GM12878 (cell line): ENCODE data around the gene PTPN14. TPM values are rescaled to one million over a fixed set of nuclear protein-coding genes. Genes with fewer than 3 reads are reported as not detected.

ENCODE experiments used
- ATAC-seq: fragments of 200-7000 bp; cut with Tn5 transposase; 3 replicates; pipeline ENCODE4 v1.9.1; 2020; ENCODE audit warnings: mild to moderate bottlenecking, moderate library complexity
- BruUV-seq: library from RNA; stranded (reverse); fragments of 400-500 nt; replicated peaks from 2 replicates; lab custom pipeline; 2021; lab: Mats Ljungman, UMichigan
- CTCF ChIA-PET: fragments of 300-600 bp; sonication (Branson Sonifier 250); formaldehyde crosslinking; extraction: SDS; loops from one replicate; lab custom pipeline; 2021; ENCODE audit warnings: inconsistent platforms; lab: Yijun Ruan, JAX
- POLR2A ChIA-PET: fragments of 350-600 bp; formaldehyde crosslinking; extraction: SDS; loops from one replicate; lab custom pipeline; 2021; ENCODE audit warnings: inconsistent platforms; lab: Charles Lee
- RAD21 ChIA-PET: fragments of 300-600 bp; sonication (Branson Sonifier 250); formaldehyde crosslinking; loops from one replicate; lab custom pipeline; 2023; ENCODE audit warnings: antibody characterized with exemption; ENCODE audit not compliant: unreplicated experiment; lab: Charles Lee
- SMC1A ChIA-PET: fragments of 300-600 bp; sonication (Branson Sonifier 250); formaldehyde crosslinking; loops from one replicate; lab custom pipeline; 2023; ENCODE audit not compliant: unreplicated experiment, uncharacterized antibody; lab: Charles Lee
- DNase-seq: peaks from one replicate; pipeline ENCODE4 v3.0.0-alpha.2; 2011; ENCODE audit warnings: low read depth, low spot score
- FAIRE-seq: peaks from 3 replicates; lab custom pipeline; 2011; peaks lifted over from hg19 to GRCh38; lab: Jason Lieb, UNC
- H2AFZ ChIP-seq: 2 replicates; pipeline ENCODE4 v1.6.0; 2011; ENCODE audit warnings: low read depth, low read length, control low read depth; ENCODE audit not compliant: control insufficient read depth
- H3K27ac ChIP-seq: 2 replicates; pipeline ENCODE4 v1.5.1; 2011; ENCODE audit warnings: control low read depth; ENCODE audit not compliant: control insufficient read depth, insufficient read depth
- H3K27me3 ChIP-seq, 2 experiments: replicated peaks in 1 of 2; 2 replicates each; pipeline versions ENCODE4 v1.6.0 to v1.6.1; 2011; ENCODE audit warnings: low read length in 1 of 2; ENCODE audit not compliant: control insufficient read depth in 2 of 2, insufficient read depth in 2 of 2
- H3K36me3 ChIP-seq, 2 experiments: 2 replicates each; pipeline ENCODE4 v1.5.1; 2011; ENCODE audit warnings: low read length in 1 of 2; ENCODE audit not compliant: control insufficient read depth in 2 of 2, insufficient read depth in 2 of 2
- H3K4me1 ChIP-seq: 2 replicates; pipeline ENCODE4 v1.6.1; 2011; ENCODE audit warnings: mild to moderate bottlenecking, low read length, moderate library complexity, mixed read lengths; ENCODE audit not compliant: control insufficient read depth, insufficient read depth
- H3K4me2 ChIP-seq: 2 replicates; pipeline ENCODE4 v1.6.0; 2011; ENCODE audit warnings: control low read depth; ENCODE audit not compliant: control insufficient read depth, insufficient read depth
- H3K4me3 ChIP-seq: fragments of 200-600 bp; sonication (generic); 2 replicates; pipeline ENCODE4 v1.5.1; 2016
- H3K79me2 ChIP-seq: 2 replicates; pipeline ENCODE4 v1.6.0; 2011; ENCODE audit warnings: low read length; ENCODE audit not compliant: control insufficient read depth, insufficient read depth
- H3K9ac ChIP-seq: 2 replicates; pipeline ENCODE4 v1.8.0; 2011; ENCODE audit warnings: low read length, control low read depth, mixed read lengths; ENCODE audit not compliant: control insufficient read depth, insufficient read depth
- H3K9me3 ChIP-seq: replicated peaks from 3 replicates; pipeline ENCODE4 v1.5.1; 2011; ENCODE audit warnings: mild to moderate bottlenecking, low read length; ENCODE audit not compliant: control insufficient read depth, insufficient read depth
- H4K20me1 ChIP-seq: 2 replicates; pipeline ENCODE4 v1.6.0; 2011; ENCODE audit not compliant: control insufficient read depth, insufficient read depth
- CBFB ChIP-seq: IDR thresholded peaks from 2 replicates; pipeline ENCODE4 v1.6.1; 2016; ENCODE audit warnings: antibody characterized with exemption, low read depth
- CBX3 ChIP-seq: fragments of 200-600 bp; sonication (generic); IDR thresholded peaks from 2 replicates; pipeline ENCODE4 v1.6.1; 2016; ENCODE audit warnings: low read depth, borderline replicate concordance
- CHD1 ChIP-seq: IDR thresholded peaks from 2 replicates; pipeline ENCODE4 v1.6.1; 2012; ENCODE audit warnings: low read depth, low read length, improper control_type of control experiment
- ETV6 ChIP-seq, 2 experiments: fragments of 450-650 bp in 1 of 2; IDR thresholded peaks in 1 of 2; conservative IDR thresholded peaks in 1 of 2; 2 replicates each; pipeline ENCODE4 v1.6.1; 2014; ENCODE audit warnings: antibody characterized with exemption in 1 of 2, borderline replicate concordance in 1 of 2, low read depth in 1 of 2, mild to moderate bottlenecking in 1 of 2, moderate library complexity in 1 of 2
- MYC ChIP-seq: IDR thresholded peaks from 2 replicates; pipeline ENCODE4 v1.6.1; 2011; ENCODE audit warnings: mild to moderate bottlenecking, low read length, moderate library complexity, inconsistent platforms; ENCODE audit not compliant: insufficient read depth, insufficient replicate concordance, insufficient read length, severe bottlenecking
- NRF1 ChIP-seq: conservative IDR thresholded peaks from 2 replicates; pipeline ENCODE4 v1.6.1; 2011; ENCODE audit warnings: mild to moderate bottlenecking, low read depth, low read length, improper control_type of control experiment
- ZSCAN29 ChIP-seq: fragments of 450-650 bp; IDR thresholded peaks from 2 replicates; pipeline ENCODE4 v1.6.1; 2017; ENCODE audit warnings: mild to moderate bottlenecking, moderate library complexity
- ZZZ3 ChIP-seq: IDR thresholded peaks from 2 replicates; pipeline ENCODE4 v1.6.1; 2011; ENCODE audit warnings: low read depth; ENCODE audit not compliant: control insufficient read depth, insufficient read length
- WGBS: methylation state at CpG from one replicate; pipeline ENCODE4 v1.1.6; 2016; ENCODE audit warnings: low lambda C conversion rate; ENCODE audit not compliant: insufficient replicate concordance, insufficient coverage; ENCODE audit errors: missing lambda C conversion rate; 5-methylcytosine and 5-hydroxymethylcytosine counted together
- in situ Hi-C: fragments of 300-500 bp; cut with MboI; formaldehyde crosslinking; loops from 9 replicates; pipeline ENCODE4 v1.14.3; 2018; ENCODE audit warnings: mixed read lengths
- intact Hi-C: fragments of 100-400 bp; cut with micrococcal nuclease; formaldehyde crosslinking; loops from one replicate; pipeline ENCODE4 v1.14.2; 2022; ENCODE audit not compliant: unreplicated experiment
- polyA plus RNA-seq, 11 experiments: library from polyadenylated mRNA; depleted of rRNA in 4 of 11; unstranded in 6 of 11; stranded (reverse) in 5 of 11; fragments of >200 nt; fragmentation: Nextera tagmentation in 4 of 11; fragmentation: Illumina TruSeq in 1 of 11; extraction: Ambion mirVana in 4 of 11; extraction: Trizol in 1 of 11; gene quantifications; 1 replicate in 1 of 11; 2 replicates in 10 of 11; pipeline versions ENCODE4 v1.2.1 to v1.2.3, GENCODE V29; 2011 to 2016; ENCODE audit warnings: inconsistent platforms in 2 of 11, missing spikeins in 2 of 11, low read depth in 1 of 11
- total RNA-seq, 4 experiments: library from RNA; depleted of rRNA in 3 of 4; stranded (reverse); fragments of >200 nt in 3 of 4; fragmentation: Illumina TruSeq in 1 of 4; extraction: Trizol in 1 of 4; gene quantifications; 2 replicates each; pipeline versions ENCODE4 v1.2.1 to v1.2.3, GENCODE V29; 2013 to 2021
- TF ChIP-seq, protein P1 (sequence below): IDR thresholded peaks from 2 replicates; pipeline ENCODE4 v1.6.1; 2011; ENCODE audit warnings: mild to moderate bottlenecking, low read depth, low read length, moderate library complexity; ENCODE audit not compliant: insufficient replicate concordance

PTPN14 gene
- total and polyA plus RNA-seq, 10 of the 15 experiments (the other 5 are each of a cell fraction or from before 2014, with no cell fraction given): 0.05 to 5.1 (median 0.44) TPM

DNA sequence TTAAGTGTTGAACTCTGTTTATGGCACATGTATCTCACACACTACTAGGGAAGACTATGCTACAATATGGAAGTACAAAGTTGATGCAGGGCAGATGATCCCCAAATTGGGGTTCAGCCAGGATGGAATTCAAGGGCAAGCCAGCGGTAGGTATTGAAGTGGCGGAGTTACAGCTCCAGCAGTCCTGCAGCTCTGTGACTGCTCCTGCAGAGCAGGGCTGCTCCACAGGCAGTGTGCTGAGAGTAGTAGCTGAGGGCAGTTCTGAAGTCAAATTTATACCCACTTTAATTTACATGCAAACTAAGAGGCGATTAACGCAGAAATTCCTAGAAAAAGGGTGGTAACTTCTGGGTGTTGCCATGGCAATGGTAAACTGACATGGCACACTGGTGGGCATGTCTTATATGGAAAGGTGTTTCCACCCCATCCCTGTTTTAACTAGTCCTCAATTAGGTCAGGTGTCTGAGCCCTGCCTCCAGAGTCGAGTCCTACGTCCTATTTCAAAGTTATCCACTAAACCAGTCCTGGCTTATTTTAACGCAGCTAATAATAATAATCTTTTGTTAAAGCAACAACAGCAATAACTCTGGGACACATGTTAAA, 31.0 kb upstream of the PTPN14 start:
- DNase-seq: no peak
- ChIA-PET SMC1A (interaction anchor here (0.8 to 11.9 kb wide), 24 partner anchors 9 to 250 kb away, joined by 3 to 292 read pairs (median 5); no protein-coding TSS in a partner anchor), CTCF (interaction anchor here (0.8 to 20.7 kb wide), 15 partner anchors 11 to 368 kb away, joined by 3 to 597 read pairs (median 6); no protein-coding TSS in a partner anchor), RAD21 (interaction anchor here (0.7 to 11.2 kb wide), 15 partner anchors 16 to 368 kb away, joined by 3 to 207 read pairs (median 5); no protein-coding TSS in a partner anchor), POLR2A (interaction anchor here (1.1 kb wide), 1 partner anchor 31 kb away, joined by 3 read pairs; the partner anchor contains the start of gene PTPN14)
- Histone ChIP-seq H3K4me2 (no peak overlapping the region), H3K36me3 (no peaks in the 10 kb centered on the region), H3K27me3 (no peaks in the 10 kb centered on the region), H3K4me1 (no peaks in the 10 kb centered on the region), H3K4me3 (no peak overlapping the region), H2AFZ (no peak overlapping the region), H3K9me3 (no peaks in the 10 kb centered on the region; the same call in 2 of the 3 replicates), H3K9ac (no peak overlapping the region), H3K27ac (no peak overlapping the region), H4K20me1 (no peaks in the 10 kb centered on the region), H3K79me2 (no peaks in the 10 kb centered on the region)
- in situ Hi-C loops: no loop called here
- no peak for FAIRE-seq
- no TSS peak for BruUV-seq
- intact Hi-C loops: no loop called here
- ATAC-seq: peak; percentile 18; the same call in 1 of the 3 replicates
- TF ChIP-seq, protein P1, sequence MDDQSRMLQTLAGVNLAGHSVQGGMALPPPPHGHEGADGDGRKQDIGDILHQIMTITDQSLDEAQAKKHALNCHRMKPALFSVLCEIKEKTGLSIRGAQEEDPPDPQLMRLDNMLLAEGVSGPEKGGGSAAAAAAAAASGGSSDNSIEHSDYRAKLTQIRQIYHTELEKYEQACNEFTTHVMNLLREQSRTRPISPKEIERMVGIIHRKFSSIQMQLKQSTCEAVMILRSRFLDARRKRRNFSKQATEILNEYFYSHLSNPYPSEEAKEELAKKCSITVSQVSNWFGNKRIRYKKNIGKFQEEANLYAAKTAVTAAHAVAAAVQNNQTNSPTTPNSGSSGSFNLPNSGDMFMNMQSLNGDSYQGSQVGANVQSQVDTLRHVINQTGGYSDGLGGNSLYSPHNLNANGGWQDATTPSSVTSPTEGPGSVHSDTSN: no peak
- TF ChIP-seq CBX3: no peak
- 58% methylated on average over 7 of the region's 7 CpGs for WGBS

DNA sequence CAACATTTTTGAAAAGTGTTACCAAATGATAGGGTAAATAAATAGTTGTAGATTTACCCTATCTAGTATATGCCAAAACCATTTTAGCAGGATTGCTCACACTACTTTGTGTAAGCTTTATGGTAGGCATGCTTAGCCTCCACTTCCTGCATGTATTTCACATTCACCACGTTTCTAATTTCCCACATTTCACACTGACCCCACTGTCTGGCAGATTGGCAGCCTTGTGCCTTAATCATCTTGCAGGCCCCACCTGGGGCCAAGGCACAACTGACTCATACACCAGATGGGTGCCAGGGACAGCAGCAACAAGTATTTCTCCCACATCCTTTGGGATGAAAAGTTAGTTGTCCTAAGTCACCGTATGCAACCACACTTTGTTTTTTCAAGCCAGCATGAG, 30.4 kb upstream of the PTPN14 start:
- Histone ChIP-seq H3K9me3 (no peaks in the 10 kb centered on the region; the same call in 2 of the 3 replicates), H3K79me2 (no peaks in the 10 kb centered on the region), H3K4me2 (no peak overlapping the region), H4K20me1 (no peaks in the 10 kb centered on the region), H3K27ac (no peak overlapping the region), H3K36me3 (no peaks in the 10 kb centered on the region), H3K27me3 (no peaks in the 10 kb centered on the region), H3K4me1 (no peaks in the 10 kb centered on the region), H2AFZ (no peak overlapping the region), H3K9ac (no peak overlapping the region), H3K4me3 (no peak overlapping the region)
- in situ Hi-C loops: no loop called here
- WGBS: 46% methylated on average over 2 of the region's 2 CpGs
- CTCF ChIA-PET: interaction anchor here (0.9 to 20.7 kb wide), 12 partner anchors 12 to 367 kb away, joined by 3 to 597 read pairs (median 5); no protein-coding TSS in a partner anchor
- BruUV-seq: no TSS peak
- no peak for FAIRE-seq
- POLR2A ChIA-PET: interaction anchor here (0.7 to 0.8 kb wide), 2 partner anchors 17 to 23 kb away, joined by 3 read pairs; no protein-coding TSS in a partner anchor
- ATAC-seq: peak; percentile 13; the same call in 1 of the 3 replicates
- no peak for DNase-seq
- intact Hi-C loops: no loop called here
- SMC1A ChIA-PET: interaction anchor here (0.7 to 11.9 kb wide), 26 partner anchors 10 to 249 kb away, joined by 3 to 292 read pairs (median 5); no protein-coding TSS in a partner anchor
- RAD21 ChIA-PET: interaction anchor here (0.6 to 11.2 kb wide), 10 partner anchors 15 to 368 kb away, joined by 3 to 207 read pairs (median 6); no protein-coding TSS in a partner anchor
- TF ChIP-seq CBX3 (no peak), ZZZ3 (no peak), CHD1 (no peak), ETV6 (conservative IDR thresholded peaks at IDR 0.05 in 1 of 2, IDR thresholded peaks at IDR 0.05 in 1 of 2; ENCODE audit: borderline replicate concordance in 1 of 2, low read depth in 1 of 2) (no peak), ZSCAN29 (no peak), MYC (no peak), CBFB (no peak), NRF1 (no peak)
